ENCODE results near the gene STOX1. TPM values are rescaled to one million over a fixed set of nuclear protein-coding genes. Genes with fewer than 3 reads are reported as not detected.

STOX1 gene
- total RNA-seq, 1 experiment from 2014 or later: 5.9 TPM

- BruUV-seq (replicated peaks): no TSS peak
- Histone ChIP-seq H3K27ac (ENCODE audit: low read depth, low read length) (no peak overlapping the region), H3K9me3 (ENCODE audit: control insufficient read depth in 1 of 2, insufficient read depth in 1 of 2, low read depth in 1 of 2, low read length in 2 of 2) (peaks cover 3 to 5% of the 10 kb centered on the region in 2 experiments; a peak in 2 of 4 replicates), H3K4me2 (ENCODE audit: low read length) (no peak overlapping the region), H3K9me2 (ENCODE audit: insufficient read depth) (no peaks in the 10 kb centered on the region), H3K4me3 (replicated peaks in 1 of 2; ENCODE audit: low read depth in 1 of 2, low read length in 2 of 2) (no peak overlapping the region), H3K4me1 (ENCODE audit: control insufficient read depth in 1 of 2, insufficient read depth in 2 of 2, low read length in 2 of 2) (no peaks in the 10 kb centered on the region), H4K20me1 (ENCODE audit: insufficient read depth) (no peaks in the 10 kb centered on the region), H3K36me3 (ENCODE audit: control insufficient read depth in 1 of 2, insufficient read depth in 2 of 2, low read length in 2 of 2) (no peaks in the 10 kb centered on the region), H2AFZ (ENCODE audit: low read depth, low read length, poor library complexity, severe bottlenecking) (no peak overlapping the region), H3K27me3 (ENCODE audit: insufficient read depth, low read length) (no peaks in the 10 kb centered on the region), H3K9ac (ENCODE audit: low read length) (no peak overlapping the region), H3K79me2 (ENCODE audit: insufficient read depth, low read length) (no peaks in the 10 kb centered on the region)
- ChIA-PET POLR2A (no interaction called here), CTCF (no interaction called here), RAD21 (ENCODE audit: low non-redundant PET in 1 of 2, low total read pairs in 2 of 2, uncharacterized antibody in 2 of 2, unreplicated experiment in 2 of 2) (no interaction called here)
- intact Hi-C loops (cut with micrococcal nuclease): no loop called here
- TF ChIP-seq ELF1 (IDR thresholded peaks at IDR 0.05; ENCODE audit: borderline replicate concordance, low read depth): no peak
- no peak for TF ChIP-seq POLR2A (IDR thresholded peaks at IDR 0.05; ENCODE audit: borderline replicate concordance, extremely low read depth, insufficient read depth, insufficient read length)
- TF ChIP-seq CBX3 (IDR thresholded peaks at IDR 0.05; ENCODE audit: low read depth): no peak
- TF ChIP-seq POLR2AphosphoS5 (IDR thresholded peaks at IDR 0.05; ENCODE audit: low read depth, low read length): no peak
- no peak for TF ChIP-seq JUND (IDR thresholded peaks at IDR 0.05)
- no peak for TF ChIP-seq ZFX (IDR thresholded peaks at IDR 0.05)
- no peak for TF ChIP-seq EZH2phosphoT487 (IDR thresholded peaks at IDR 0.05; ENCODE audit: borderline replicate concordance)
- no peak for DNase-seq (ENCODE audit: low read depth, low spot score)
- no peak for ATAC-seq
These were observed 29.0 kb downstream of the STOX1 start for GRCh38 chr10:68856352-68856751.

GRCh38 chr10:68857005-68857404, 29.7 kb downstream of the STOX1 start:
- ATAC-seq: no peak
- Histone ChIP-seq H3K4me2 (ENCODE audit: low read length) (no peak overlapping the region), H3K4me1 (ENCODE audit: control insufficient read depth in 1 of 2, insufficient read depth in 2 of 2, low read length in 2 of 2) (no peaks in the 10 kb centered on the region), H3K27ac (ENCODE audit: low read depth, low read length) (no peak overlapping the region), H3K27me3 (ENCODE audit: insufficient read depth, low read length) (no peaks in the 10 kb centered on the region), H4K20me1 (ENCODE audit: insufficient read depth) (no peaks in the 10 kb centered on the region), H2AFZ (ENCODE audit: low read depth, low read length, poor library complexity, severe bottlenecking) (no peak overlapping the region), H3K9me2 (ENCODE audit: insufficient read depth) (no peaks in the 10 kb centered on the region), H3K9me3 (ENCODE audit: control insufficient read depth in 1 of 2, insufficient read depth in 1 of 2, low read depth in 1 of 2, low read length in 2 of 2) (peaks cover 10 to 12% of the 10 kb centered on the region in 2 experiments; a peak in 2 of 4 replicates), H3K4me3 (replicated peaks in 1 of 2; ENCODE audit: low read depth in 1 of 2, low read length in 2 of 2) (no peak overlapping the region), H3K36me3 (ENCODE audit: control insufficient read depth in 1 of 2, insufficient read depth in 2 of 2, low read length in 2 of 2) (no peaks in the 10 kb centered on the region), H3K79me2 (ENCODE audit: insufficient read depth, low read length) (no peaks in the 10 kb centered on the region), H3K9ac (ENCODE audit: low read length) (no peak overlapping the region)
- BruUV-seq (replicated peaks): no TSS peak
- intact Hi-C loops (cut with micrococcal nuclease): no loop called here
- DNase-seq (ENCODE audit: low read depth, low spot score): no peak
- ChIA-PET RAD21 (ENCODE audit: low non-redundant PET in 1 of 2, low total read pairs in 2 of 2, uncharacterized antibody in 2 of 2, unreplicated experiment in 2 of 2) (no interaction called here), POLR2A (no interaction called here), CTCF (no interaction called here)
- no peak for TF ChIP-seq ZFX (IDR thresholded peaks at IDR 0.05)
- TF ChIP-seq MAX (IDR thresholded peaks at IDR 0.05): no peak
- no peak for TF ChIP-seq SP1 (IDR thresholded peaks at IDR 0.05; ENCODE audit: low read depth)

All from HCT116 (cell line).